Amygdala (tissue), 56 donors: ENCODE measurements around the gene ARHGAP33.
A peak's percentile ranks its signal among the peaks of the same experiment; 100 is the strongest.

ENCODE experiments used
- DNase-seq, 56 donors: peaks; one replicate each; lab custom pipeline; 2025; lab: John Stamatoyannopoulos, UW

Gene ARHGAP33

GRCh38 chr19:35775298-35776101, at the start of gene ARHGAP33:
ARHGAP33 (plus strand) TSS chr19:35775564; CDS start chr19:35775659, 95 bp downstream.
- peak; percentile 56 to 99 (median 95) for DNase-seq

- no peak for DNase-seq
These were observed 48.1 kb upstream of the ARHGAP33 start for GRCh38 chr19:35727053-35727955.

- DNase-seq, result peak in 2 of 56 donors; percentile 8 to 13
These were observed 47.2 kb upstream of the ARHGAP33 start for GRCh38 chr19:35727956-35728706.

GRCh38 chr19:35729021-35729420, 46.3 kb upstream of the ARHGAP33 start:
- no peak for DNase-seq

GRCh38 chr19:35729763-35730162, 45.6 kb upstream of the ARHGAP33 start:
- no peak for DNase-seq

GRCh38 chr19:35730326-35730725, 45.0 kb upstream of the ARHGAP33 start:
- DNase-seq, result no peak

GRCh38 chr19:35731353-35731752, 44.0 kb upstream of the ARHGAP33 start:
- no peak for DNase-seq

GRCh38 chr19:35731779-35732405, 43.5 kb upstream of the ARHGAP33 start:
- no peak for DNase-seq

- no peak for DNase-seq
These were observed 42.7 kb upstream of the ARHGAP33 start for GRCh38 chr19:35732540-35733179.

GRCh38 chr19:35733180-35734125, 41.9 kb upstream of the ARHGAP33 start:
- DNase-seq, result peak in 1 of 56 donors; percentile 2

GRCh38 chr19:35734273-35734672, 41.1 kb upstream of the ARHGAP33 start:
- DNase-seq, result no peak

- no peak for DNase-seq
These were observed 40.5 kb upstream of the ARHGAP33 start for GRCh38 chr19:35734889-35735288.

- no peak for DNase-seq
These were observed 38.2 kb upstream of the ARHGAP33 start for GRCh38 chr19:35736913-35737886.

GRCh38 chr19:35738021-35738886, 37.1 kb upstream of the ARHGAP33 start:
- DNase-seq, result no peak

GRCh38 chr19:35738887-35739229, 36.5 kb upstream of the ARHGAP33 start:
- DNase-seq, result no peak
